ENCODE measurements around the gene PHF3.
"Not testable (repeated sequence)": the region's sequence is repeated elsewhere in the genome, so short reads cannot be mapped to it uniquely, and the experiment has no call there.

PHF3 gene

DNA sequence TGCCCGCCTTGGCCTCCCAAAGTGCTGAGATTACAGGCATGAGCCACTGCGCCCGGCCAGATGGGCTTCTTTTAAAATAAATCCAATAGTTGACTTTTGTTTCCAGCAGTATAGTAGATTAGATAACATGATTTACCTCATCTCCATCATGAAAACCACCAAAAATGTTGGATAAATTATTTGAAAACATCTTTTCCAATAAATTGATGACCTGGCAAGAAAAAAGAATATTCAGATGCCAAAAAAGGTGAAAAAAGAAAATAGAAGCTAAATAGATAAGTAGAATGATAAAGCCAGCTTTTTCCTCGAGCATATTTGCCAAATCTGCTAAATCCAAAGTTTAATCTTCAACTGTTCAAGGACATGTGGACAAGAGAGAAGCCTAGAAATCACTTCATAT lies 109.2 kb downstream of the PHF3 start:
- TF ChIP-seq TAF1 (IDR thresholded peaks at IDR 0.05; ENCODE audit: borderline replicate concordance, low read depth, low read length) (no peak), POLR2AphosphoS5 (IDR thresholded peaks at IDR 0.05; ENCODE audit: low read depth, low read length) (no peak)
- no peak for DNase-seq (ENCODE audit: insufficient read length)
- no peak for FAIRE-seq

DNA sequence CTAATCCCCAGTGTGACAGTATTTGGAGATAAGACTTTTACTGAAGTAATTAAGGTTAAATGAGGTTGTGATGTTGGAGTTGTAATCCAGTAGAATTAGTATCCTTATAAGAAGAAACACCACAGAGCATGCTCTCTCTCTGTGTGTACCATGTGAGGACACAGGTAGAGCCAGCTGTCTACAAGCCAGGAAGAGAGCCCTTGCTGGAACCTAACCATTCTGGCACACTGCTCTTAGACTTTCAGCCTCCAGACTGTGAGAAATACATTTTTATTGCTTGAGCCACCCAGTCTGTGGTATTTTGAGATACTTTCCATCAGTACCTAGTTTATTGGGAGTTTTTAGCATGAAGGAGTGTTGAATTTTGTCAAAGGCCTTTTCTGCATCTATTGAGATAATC lies 110.2 kb downstream of the PHF3 start:
- FAIRE-seq (no peak), DNase-seq (ENCODE audit: insufficient read length) (no peak)
- TF ChIP-seq TAF1 (IDR thresholded peaks at IDR 0.05; ENCODE audit: borderline replicate concordance, low read depth, low read length) (no peak), POLR2AphosphoS5 (IDR thresholded peaks at IDR 0.05; ENCODE audit: low read depth, low read length) (no peak)

- no peak for TF ChIP-seq POLR2AphosphoS5 (IDR thresholded peaks at IDR 0.05; ENCODE audit: low read depth, low read length)
- DNase-seq (ENCODE audit: insufficient read length) (no peak), FAIRE-seq (no peak)
Observed at GRCh38 chr6:63750400-63750799, 114.8 kb downstream of the PHF3 start.

DNA sequence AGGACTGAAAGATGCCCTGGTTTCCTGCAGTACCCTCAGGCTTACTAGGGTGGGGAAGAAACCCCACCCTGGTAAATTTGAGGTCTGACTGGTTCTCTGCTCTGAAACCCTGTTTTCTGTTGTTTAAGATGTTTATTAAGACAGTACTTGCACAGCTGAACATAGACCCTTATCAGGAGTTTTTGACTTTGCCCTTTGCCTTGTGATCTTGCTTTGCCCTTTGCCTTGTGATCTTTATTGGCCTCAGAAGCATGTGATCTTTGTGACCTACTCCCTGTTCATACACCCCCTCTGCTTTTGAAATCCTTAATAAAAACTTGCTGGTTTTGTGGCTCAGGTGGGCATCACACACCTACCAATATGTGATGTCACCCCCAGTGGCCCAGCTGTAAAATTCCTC lies 121.7 kb downstream of the PHF3 start:
- not testable (repeated sequence) for FAIRE-seq; DNase-seq (ENCODE audit: insufficient read length)

- FAIRE-seq (peak; percentile 74), DNase-seq (ENCODE audit: insufficient read length) (no peak)
- TF ChIP-seq POLR2A (IDR thresholded peaks at IDR 0.05; ENCODE audit: low read depth, low read length), result no peak
- TF ChIP-seq POLR2AphosphoS5 (IDR thresholded peaks at IDR 0.05; ENCODE audit: low read depth, low read length), result no peak
- no peak for TF ChIP-seq TAF1 (IDR thresholded peaks at IDR 0.05; ENCODE audit: borderline replicate concordance, low read depth, low read length)
Observed at GRCh38 chr6:63757826-63758225, 122.2 kb downstream of the PHF3 start.

GRCh38 chr6:63759605-63760105 lies 124.1 kb downstream of the PHF3 start:
- DNase-seq (ENCODE audit: insufficient read length) (no peak), FAIRE-seq (no peak)
- no peak for TF ChIP-seq POLR2AphosphoS5 (IDR thresholded peaks at IDR 0.05; ENCODE audit: low read depth, low read length)
- no peak for TF ChIP-seq POLR2A (IDR thresholded peaks at IDR 0.05; ENCODE audit: low read depth, low read length)
- no peak for TF ChIP-seq TAF1 (IDR thresholded peaks at IDR 0.05; ENCODE audit: borderline replicate concordance, low read depth, low read length)

GRCh38 chr6:63760199-63760598 lies 124.6 kb downstream of the PHF3 start:
- DNase-seq (ENCODE audit: insufficient read length), result no peak
- FAIRE-seq, result no peak
- TF ChIP-seq POLR2A (IDR thresholded peaks at IDR 0.05; ENCODE audit: low read depth, low read length), result no peak
- TF ChIP-seq POLR2AphosphoS5 (IDR thresholded peaks at IDR 0.05; ENCODE audit: low read depth, low read length), result no peak
- TF ChIP-seq TAF1 (IDR thresholded peaks at IDR 0.05; ENCODE audit: borderline replicate concordance, low read depth, low read length), result no peak

GRCh38 chr6:63764318-63764916 lies 128.8 kb downstream of the PHF3 start:
- DNase-seq (ENCODE audit: insufficient read length) (no peak), FAIRE-seq (no peak)
- TF ChIP-seq POLR2A (IDR thresholded peaks at IDR 0.05; ENCODE audit: low read depth, low read length) (no peak), TAF1 (IDR thresholded peaks at IDR 0.05; ENCODE audit: borderline replicate concordance, low read depth, low read length) (no peak), POLR2AphosphoS5 (IDR thresholded peaks at IDR 0.05; ENCODE audit: low read depth, low read length) (no peak)

Measured in GM12892 (cell line).